WTC11 (cell line): Measurements from ENCODE around the gene DUSP2. TPM values are rescaled to one million over a fixed set of nuclear protein-coding genes. Genes with fewer than 3 reads are reported as not detected.

Experiments used
- ATAC-seq: fragments of 200-7000 bp; cut with Tn5 transposase; 2 replicates; pipeline ENCODE4 v1.10.0; 2021; ENCODE audit warnings: mild to moderate bottlenecking, moderate library complexity
- CTCF ChIA-PET: fragments of 300-600 bp; sonication (Branson Sonifier 250); formaldehyde crosslinking; loops from one replicate; lab custom pipeline; 2021; ENCODE audit warnings: antibody characterized with exemption; lab: Charles Lee
- POLR2A ChIA-PET: fragments of 350-600 bp; sonication (Branson Sonifier 250); formaldehyde crosslinking; loops from one replicate; lab custom pipeline; 2021; ENCODE audit warnings: antibody characterized with exemption; lab: Charles Lee
- DNase-seq: peaks from one replicate; pipeline ENCODE4 v3.0.0; 2021; ENCODE audit warnings: low spot score
- H3K27ac Mint-ChIP-seq: 2 replicates; pipeline ENCODE4 v1.8.0; 2021; ENCODE audit warnings: mixed read lengths
- H3K27me3 Mint-ChIP-seq: 2 replicates; pipeline ENCODE4 v1.8.0; 2021; ENCODE audit warnings: low read depth, mild to moderate bottlenecking, moderate library complexity, mixed read lengths
- H3K36me3 Mint-ChIP-seq: 2 replicates; pipeline ENCODE4 v1.8.0; 2021; ENCODE audit warnings: mixed read lengths
- H3K4me1 Mint-ChIP-seq: 2 replicates; pipeline ENCODE4 v1.8.0; 2022; ENCODE audit warnings: mixed read lengths
- H3K4me3 Mint-ChIP-seq: 2 replicates; pipeline ENCODE4 v1.8.0; 2021; ENCODE audit warnings: mild to moderate bottlenecking, moderate library complexity, mixed read lengths
- H3K9me3 Mint-ChIP-seq: 2 replicates; pipeline ENCODE4 v1.8.0; 2021; ENCODE audit warnings: mixed read lengths
- ATF6 ChIP-seq: sonication (generic); formaldehyde crosslinking; IDR thresholded peaks from 2 replicates; pipeline ENCODE4 v1.8.1; 2023; ENCODE audit warnings: mild to moderate bottlenecking, missing genetic modification reagents
- E2F5 ChIP-seq: sonication (generic); formaldehyde crosslinking; IDR thresholded peaks from 2 replicates; pipeline ENCODE4 v1.8.1; 2022; ENCODE audit warnings: mild to moderate bottlenecking, moderate library complexity, missing genetic modification reagents
- ELF4 ChIP-seq: sonication (generic); formaldehyde crosslinking; IDR thresholded peaks from 2 replicates; pipeline ENCODE4 v1.8.1; 2022; ENCODE audit warnings: low read depth, mild to moderate bottlenecking, moderate library complexity, missing genetic modification reagents
- FOXP1 ChIP-seq: sonication (generic); formaldehyde crosslinking; IDR thresholded peaks from 2 replicates; pipeline ENCODE4 v1.8.0; 2022; ENCODE audit warnings: missing genetic modification reagents, mild to moderate bottlenecking, moderate library complexity, borderline replicate concordance
- GRHL2 ChIP-seq: fragments of 250-450 bp; sonication (Bioruptor Pico); IDR thresholded peaks from 2 replicates; pipeline ENCODE4 v1.8.0; 2022; ENCODE audit warnings: mild to moderate bottlenecking, moderate library complexity; ENCODE audit not compliant: insufficient replicate concordance, severe bottlenecking
- GTF2I ChIP-seq: fragments of 250-450 bp; sonication (Bioruptor Pico); conservative IDR thresholded peaks from 2 replicates; pipeline ENCODE4 v1.4.0; 2021; ENCODE audit warnings: mild to moderate bottlenecking
- NR3C1 ChIP-seq: sonication (generic); formaldehyde crosslinking; conservative IDR thresholded peaks from 2 replicates; pipeline ENCODE4 v1.8.1; 2023; ENCODE audit warnings: low read depth, mild to moderate bottlenecking, missing genetic modification reagents
- PREB ChIP-seq: sonication (generic); formaldehyde crosslinking; IDR thresholded peaks from 2 replicates; pipeline ENCODE4 v1.8.1; 2022; ENCODE audit warnings: mild to moderate bottlenecking, missing genetic modification reagents, moderate library complexity, borderline replicate concordance
- PRRX2 ChIP-seq: fragments of 250-450 bp; sonication (Bioruptor Pico); IDR thresholded peaks from 2 replicates; pipeline ENCODE4 v1.8.0; 2021; ENCODE audit warnings: mild to moderate bottlenecking
- STAT6 ChIP-seq: sonication (generic); formaldehyde crosslinking; conservative IDR thresholded peaks from 2 replicates; pipeline ENCODE4 v1.8.1; 2023; ENCODE audit warnings: mild to moderate bottlenecking, low read depth, missing genetic modification reagents, moderate library complexity
- ZMAT4 ChIP-seq: fragments of 250-450 bp; sonication (Bioruptor Pico); IDR thresholded peaks from 2 replicates; pipeline ENCODE4 v1.9.0; 2021; ENCODE audit warnings: mild to moderate bottlenecking
- ZNF219 ChIP-seq: sonication (generic); formaldehyde crosslinking; IDR thresholded peaks from 2 replicates; pipeline ENCODE4 v1.8.0; 2023; ENCODE audit warnings: missing genetic modification reagents, mild to moderate bottlenecking, borderline replicate concordance
- ZNF232 ChIP-seq: sonication (generic); formaldehyde crosslinking; IDR thresholded peaks from 2 replicates; pipeline ENCODE4 v1.8.0; 2022; ENCODE audit warnings: mild to moderate bottlenecking, missing genetic modification reagents
- ZNF425 ChIP-seq: fragments of 250-450 bp; sonication (Bioruptor Pico); conservative IDR thresholded peaks from 2 replicates; pipeline ENCODE4 v1.9.0; 2021; ENCODE audit warnings: mild to moderate bottlenecking
- total RNA-seq: library from RNA; stranded (reverse); gene quantifications from 3 replicates; pipeline ENCODE4 v1.2.3, GENCODE V29; 2021
- TF ChIP-seq, protein P1 (sequence below): sonication (generic); formaldehyde crosslinking; IDR thresholded peaks from 2 replicates; pipeline ENCODE4 v1.8.0; 2023; ENCODE audit warnings: missing genetic modification reagents
- TF ChIP-seq, protein P2 (sequence below): sonication (generic); formaldehyde crosslinking; IDR thresholded peaks from 2 replicates; pipeline ENCODE4 v1.8.0; 2022; ENCODE audit warnings: mild to moderate bottlenecking, missing genetic modification reagents
- TF ChIP-seq, protein P3 (sequence below): fragments of 250-450 bp; sonication (Bioruptor Pico); IDR thresholded peaks from 2 replicates; pipeline ENCODE4 v1.8.0; 2021; ENCODE audit warnings: mild to moderate bottlenecking
- TF ChIP-seq, protein P4 (sequence below): fragments of 250-450 bp; sonication (Bioruptor Pico); IDR thresholded peaks from 2 replicates; pipeline ENCODE4 v2.1.2; 2022; ENCODE audit warnings: mild to moderate bottlenecking, moderate library complexity

The DUSP2 gene
- total RNA-seq, 1 experiment from 2014 or later: 4.7 TPM

DNA sequence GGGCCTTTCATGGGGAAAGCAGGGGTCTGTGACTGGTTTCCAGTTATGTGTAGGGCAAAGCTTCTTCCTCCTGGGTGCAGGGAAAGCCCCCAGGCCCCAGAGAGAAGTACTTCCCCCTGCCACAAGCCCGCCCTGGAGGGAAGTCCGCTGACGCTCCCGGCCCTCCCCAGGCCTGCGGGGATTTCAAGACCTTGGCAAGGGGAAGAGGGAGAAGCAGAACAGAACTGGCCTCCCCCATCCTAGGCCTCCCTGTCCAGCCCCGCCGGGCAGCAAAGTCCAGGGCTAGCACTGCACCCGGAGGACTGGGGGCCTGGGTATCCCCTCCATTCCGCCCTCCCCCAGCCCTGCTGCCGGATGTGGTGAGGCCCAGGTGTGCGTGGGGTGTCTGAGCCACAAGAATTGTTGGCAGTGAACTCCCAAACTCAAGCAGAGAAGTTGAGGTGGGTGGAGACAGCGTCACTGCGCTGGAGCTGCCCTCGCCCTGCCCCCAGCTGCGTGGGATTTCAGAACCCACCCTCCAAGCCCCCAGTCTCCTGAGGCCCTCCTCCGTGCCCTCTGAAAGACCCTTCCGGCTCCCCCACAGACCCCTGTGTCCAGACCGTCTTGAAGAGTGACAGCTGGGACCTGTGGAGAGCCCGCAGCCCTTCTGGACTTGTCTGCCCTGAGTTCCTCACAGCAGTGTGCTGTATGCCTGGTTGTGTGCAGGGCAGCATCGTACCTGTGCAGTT lies 1.1 kb upstream of the DUSP2 start:
- Mint-ChIP-seq H3K4me3 (no peak overlapping the region; the same call in 1 of the 2 replicates), H3K36me3 (no peaks in the 10 kb centered on the region), H3K27ac (no peak overlapping the region), H3K9me3 (no peaks in the 10 kb centered on the region), H3K4me1 (peaks cover 27% of the 10 kb centered on the region)
- ChIA-PET CTCF (interaction anchor here (1.3 to 4.9 kb wide), 6 partner anchors 8 to 124 kb away, joined by 3 to 33 read pairs (median 10); partner anchors contain the start of gene ASTL), POLR2A (no interaction called here)
- no peak for ATAC-seq
- no peak for TF ChIP-seq PRRX2 (CRISPR knock-in tag)
- TF ChIP-seq, protein P1, sequence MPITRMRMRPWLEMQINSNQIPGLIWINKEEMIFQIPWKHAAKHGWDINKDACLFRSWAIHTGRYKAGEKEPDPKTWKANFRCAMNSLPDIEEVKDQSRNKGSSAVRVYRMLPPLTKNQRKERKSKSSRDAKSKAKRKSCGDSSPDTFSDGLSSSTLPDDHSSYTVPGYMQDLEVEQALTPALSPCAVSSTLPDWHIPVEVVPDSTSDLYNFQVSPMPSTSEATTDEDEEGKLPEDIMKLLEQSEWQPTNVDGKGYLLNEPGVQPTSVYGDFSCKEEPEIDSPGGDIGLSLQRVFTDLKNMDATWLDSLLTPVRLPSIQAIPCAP (CRISPR knock-in tag): no peak
- TF ChIP-seq ZNF219 (CRISPR knock-in tag): no peak
- no peak for TF ChIP-seq ZNF425
- TF ChIP-seq, protein P2, sequence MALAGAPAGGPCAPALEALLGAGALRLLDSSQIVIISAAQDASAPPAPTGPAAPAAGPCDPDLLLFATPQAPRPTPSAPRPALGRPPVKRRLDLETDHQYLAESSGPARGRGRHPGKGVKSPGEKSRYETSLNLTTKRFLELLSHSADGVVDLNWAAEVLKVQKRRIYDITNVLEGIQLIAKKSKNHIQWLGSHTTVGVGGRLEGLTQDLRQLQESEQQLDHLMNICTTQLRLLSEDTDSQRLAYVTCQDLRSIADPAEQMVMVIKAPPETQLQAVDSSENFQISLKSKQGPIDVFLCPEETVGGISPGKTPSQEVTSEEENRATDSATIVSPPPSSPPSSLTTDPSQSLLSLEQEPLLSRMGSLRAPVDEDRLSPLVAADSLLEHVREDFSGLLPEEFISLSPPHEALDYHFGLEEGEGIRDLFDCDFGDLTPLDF: no peak
- no peak for TF ChIP-seq ZNF232 (CRISPR knock-in tag)
- no peak for TF ChIP-seq GTF2I (CRISPR knock-in tag)
- TF ChIP-seq, protein P3, sequence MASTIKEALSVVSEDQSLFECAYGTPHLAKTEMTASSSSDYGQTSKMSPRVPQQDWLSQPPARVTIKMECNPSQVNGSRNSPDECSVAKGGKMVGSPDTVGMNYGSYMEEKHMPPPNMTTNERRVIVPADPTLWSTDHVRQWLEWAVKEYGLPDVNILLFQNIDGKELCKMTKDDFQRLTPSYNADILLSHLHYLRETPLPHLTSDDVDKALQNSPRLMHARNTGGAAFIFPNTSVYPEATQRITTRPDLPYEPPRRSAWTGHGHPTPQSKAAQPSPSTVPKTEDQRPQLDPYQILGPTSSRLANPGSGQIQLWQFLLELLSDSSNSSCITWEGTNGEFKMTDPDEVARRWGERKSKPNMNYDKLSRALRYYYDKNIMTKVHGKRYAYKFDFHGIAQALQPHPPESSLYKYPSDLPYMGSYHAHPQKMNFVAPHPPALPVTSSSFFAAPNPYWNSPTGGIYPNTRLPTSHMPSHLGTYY (CRISPR knock-in tag): no peak
- TF ChIP-seq FOXP1 (CRISPR knock-in tag): no peak
- no peak for TF ChIP-seq ELF4 (CRISPR knock-in tag)
- no peak for TF ChIP-seq ATF6 (CRISPR knock-in tag)
- no peak for TF ChIP-seq NR3C1 (CRISPR knock-in tag)
- TF ChIP-seq, all 79 proteins: peak for 0
- no peak for DNase-seq
- peaks cover 35% of the 10 kb centered on the region for H3K27me3 Mint-ChIP-seq

DNA sequence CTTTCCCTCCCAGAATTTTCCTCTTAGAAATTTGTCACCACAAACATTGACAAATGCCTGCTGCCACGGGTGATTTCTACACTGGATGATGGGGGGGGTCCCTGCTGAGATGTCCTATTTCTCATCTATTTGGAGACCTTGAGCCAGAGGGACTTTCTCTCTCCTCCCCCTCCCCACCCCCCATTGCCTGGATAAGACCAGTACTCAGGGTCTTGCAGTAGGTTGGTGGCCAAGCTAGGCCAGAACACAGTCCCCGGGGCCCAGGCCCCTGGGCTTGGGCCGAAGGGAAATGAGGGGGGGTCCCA lies 560 bp upstream of the DUSP2 start:
- H3K9me3 Mint-ChIP-seq: no peaks in the 10 kb centered on the region
- ATAC-seq (no peak), DNase-seq (no peak)
- no peaks in the 10 kb centered on the region for H3K36me3 Mint-ChIP-seq
- H3K27ac Mint-ChIP-seq: no peak overlapping the region
- peaks cover 35% of the 10 kb centered on the region for H3K27me3 Mint-ChIP-seq
- CTCF ChIA-PET: interaction anchor here (4.9 kb wide), 1 partner anchor 29 kb away, joined by 33 read pairs; no protein-coding TSS in a partner anchor
- peaks cover 25% of the 10 kb centered on the region for H3K4me1 Mint-ChIP-seq
- POLR2A ChIA-PET: no interaction called here
- H3K4me3 Mint-ChIP-seq: peak overlapping the region; percentile 50
- no peak for TF ChIP-seq ELF4 (CRISPR knock-in tag)
- no peak for TF ChIP-seq PREB (CRISPR knock-in tag)
- TF ChIP-seq ZMAT4: no peak
- TF ChIP-seq STAT6 (CRISPR knock-in tag): no peak
- TF ChIP-seq E2F5: no peak
- TF ChIP-seq GTF2I (CRISPR knock-in tag): no peak
- TF ChIP-seq ZNF219 (CRISPR knock-in tag): no peak
- TF ChIP-seq, protein P4, sequence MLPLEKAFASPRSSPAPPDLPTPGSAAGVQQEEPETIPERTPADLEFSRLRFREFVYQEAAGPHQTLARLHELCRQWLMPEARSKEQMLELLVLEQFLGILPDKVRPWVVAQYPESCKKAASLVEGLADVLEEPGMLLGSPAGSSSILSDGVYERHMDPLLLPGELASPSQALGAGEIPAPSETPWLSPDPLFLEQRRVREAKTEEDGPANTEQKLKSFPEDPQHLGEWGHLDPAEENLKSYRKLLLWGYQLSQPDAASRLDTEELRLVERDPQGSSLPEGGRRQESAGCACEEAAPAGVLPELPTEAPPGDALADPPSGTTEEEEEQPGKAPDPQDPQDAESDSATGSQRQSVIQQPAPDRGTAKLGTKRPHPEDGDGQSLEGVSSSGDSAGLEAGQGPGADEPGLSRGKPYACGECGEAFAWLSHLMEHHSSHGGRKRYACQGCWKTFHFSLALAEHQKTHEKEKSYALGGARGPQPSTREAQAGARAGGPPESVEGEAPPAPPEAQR (CRISPR knock-in tag): no peak
- no peak for TF ChIP-seq GRHL2 (CRISPR knock-in tag)
